Cardiac fibroblast (primary cell): ENCODE measurements around the gene ZNF276.

Experiments
- DNase-seq, 2 donors: peaks; one replicate each; pipeline versions ENCODE4 v3.0.0 to v3.0.0-alpha.2; 2010; ENCODE audit warnings: low read depth in 2 of 2
- H3K4me3 ChIP-seq, 2 donors: replicated peaks in 1 of 2; 1 replicate in 1 of 2; 2 replicates in 1 of 2; pipeline ENCODE4 v1.5.1; 2011; ENCODE audit warnings: low read depth in 2 of 2, low read length in 2 of 2, mild to moderate bottlenecking in 2 of 2, moderate library complexity in 1 of 2
- CTCF ChIP-seq: IDR thresholded peaks from one replicate; pipeline ENCODE4 v1.5.1; 2011; ENCODE audit warnings: low read depth, mild to moderate bottlenecking, low read length, inconsistent platforms

ZNF276 gene

DNA sequence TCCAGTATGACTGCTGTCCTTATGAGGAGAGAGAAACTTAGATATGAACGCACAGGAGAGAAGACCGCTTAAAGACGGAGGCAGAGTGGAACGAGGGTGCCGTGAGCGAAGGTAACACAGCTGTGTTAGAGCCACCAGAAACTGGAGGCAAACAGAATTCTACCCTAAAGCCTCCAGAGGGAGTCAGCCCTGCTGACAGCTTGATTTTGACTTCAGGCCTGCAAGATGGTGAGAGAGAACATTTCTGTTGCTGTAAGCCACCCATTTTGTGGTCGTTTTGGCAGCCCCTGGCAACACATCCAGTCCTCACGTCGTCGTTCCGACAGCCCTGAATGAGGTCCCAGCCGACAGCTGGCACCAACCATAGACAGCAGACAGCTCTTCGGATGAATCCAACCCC is 17.1 kb upstream of the ZNF276 start:
- DNase-seq, result no peak
- TF ChIP-seq CTCF, result no peak
- H3K4me3 ChIP-seq, result no peak overlapping the region

- no peak for TF ChIP-seq CTCF
- DNase-seq, result no peak
- no peak overlapping the region for H3K4me3 ChIP-seq
Measured at GRCh38 chr16:89705006-89705405, 16.3 kb upstream of the ZNF276 start.

GRCh38 chr16:89706518-89707260 is 14.6 kb upstream of the ZNF276 start:
- TF ChIP-seq CTCF, result no peak
- H3K4me3 ChIP-seq, result no peak overlapping the region
- DNase-seq, result no peak

DNA sequence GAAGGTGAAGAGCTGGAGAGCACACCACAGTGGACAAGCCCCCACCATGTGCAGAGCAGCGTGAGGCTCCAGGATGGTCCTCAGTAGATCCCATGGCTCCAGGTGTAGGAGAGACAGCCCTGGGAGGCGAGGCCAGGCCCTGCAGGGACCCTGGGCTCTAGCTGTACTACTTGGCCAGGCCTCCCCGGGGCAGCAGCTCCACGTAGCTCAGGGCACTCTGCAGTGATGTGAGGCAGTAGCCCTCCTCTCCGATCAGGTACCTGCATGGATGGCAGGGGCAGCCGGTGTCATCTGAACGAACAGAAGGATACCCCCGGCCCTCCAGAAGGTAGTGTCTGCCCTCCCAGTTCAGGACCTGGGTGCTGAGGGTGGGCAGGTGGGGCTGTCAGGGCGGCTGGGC is 13.6 kb upstream of the ZNF276 start:
- DNase-seq, result no peak
- TF ChIP-seq CTCF, result no peak
- H3K4me3 ChIP-seq, result no peak overlapping the region

GRCh38 chr16:89708481-89708931 is 12.8 kb upstream of the ZNF276 start:
- no peak for TF ChIP-seq CTCF
- no peak overlapping the region for H3K4me3 ChIP-seq
- DNase-seq, result no peak

- DNase-seq, result no peak
- TF ChIP-seq CTCF, result no peak
- no peak overlapping the region for H3K4me3 ChIP-seq
Measured at GRCh38 chr16:89709166-89709565, 12.2 kb upstream of the ZNF276 start.
